Central memory CD4-positive, alpha-beta T cell (primary cell): ENCODE measurements around the gene NUDC.
"Not testable (repeated sequence)": the region's sequence is repeated elsewhere in the genome, so short reads cannot be mapped to it uniquely, and the experiment has no call there.

Source experiments
- DNase-seq: peaks from one replicate; pipeline ENCODE4 v3.0.0; 2022

Gene NUDC

DNA sequence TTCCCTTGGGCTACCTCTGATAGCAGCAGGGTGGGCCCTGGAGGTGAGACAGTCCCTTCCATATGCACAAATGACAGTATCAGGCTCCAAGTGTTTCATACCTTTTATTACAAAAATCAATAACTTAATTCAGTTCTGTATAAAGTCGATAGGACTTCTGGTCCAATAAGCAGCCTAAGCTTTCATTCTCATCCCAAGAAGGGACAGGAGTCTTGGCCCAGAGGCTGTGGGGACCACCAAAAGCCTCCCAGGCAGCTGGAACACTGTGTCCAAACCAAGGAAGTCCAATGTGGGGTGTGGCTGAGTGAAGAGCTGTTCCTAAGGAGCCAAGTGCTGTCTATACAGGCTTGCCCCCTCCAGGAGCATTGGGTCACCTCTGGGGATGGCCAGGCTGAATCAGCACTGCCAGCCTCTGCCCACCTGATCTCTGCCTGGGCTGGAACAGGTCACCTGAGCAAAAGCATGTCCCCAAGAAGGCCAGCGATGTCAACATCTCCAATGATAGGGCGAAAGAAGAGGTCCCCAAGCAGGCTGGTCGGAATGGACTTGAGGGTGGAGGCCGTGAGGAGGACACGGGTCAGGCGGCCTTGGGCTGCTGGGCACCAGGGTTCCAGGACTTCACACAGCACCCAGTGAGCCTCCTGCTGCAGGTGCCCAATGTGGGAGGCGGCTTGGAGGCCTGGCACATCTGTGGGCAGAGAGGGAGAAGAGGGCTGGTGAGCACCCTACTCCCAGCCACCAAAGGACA, 10.0 kb upstream of the NUDC start:
- DNase-seq = no peak

DNA sequence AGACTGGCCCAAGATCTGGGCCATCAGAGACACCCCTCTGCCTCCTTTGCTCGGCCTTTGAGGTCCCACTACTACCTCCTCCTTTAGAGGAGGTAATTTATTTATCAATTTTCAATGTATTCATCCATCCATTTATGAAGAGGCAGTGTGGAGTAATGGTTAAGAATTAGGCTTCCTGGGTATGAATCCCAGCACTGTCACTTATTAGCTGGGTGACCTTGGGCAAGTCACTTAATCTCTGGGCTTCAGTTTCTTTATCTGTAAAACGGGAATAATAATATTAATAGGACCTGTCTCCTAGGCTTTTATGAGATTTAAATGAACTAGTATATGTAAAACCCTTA, 9.4 kb upstream of the NUDC start:
- DNase-seq = no peak

DNA sequence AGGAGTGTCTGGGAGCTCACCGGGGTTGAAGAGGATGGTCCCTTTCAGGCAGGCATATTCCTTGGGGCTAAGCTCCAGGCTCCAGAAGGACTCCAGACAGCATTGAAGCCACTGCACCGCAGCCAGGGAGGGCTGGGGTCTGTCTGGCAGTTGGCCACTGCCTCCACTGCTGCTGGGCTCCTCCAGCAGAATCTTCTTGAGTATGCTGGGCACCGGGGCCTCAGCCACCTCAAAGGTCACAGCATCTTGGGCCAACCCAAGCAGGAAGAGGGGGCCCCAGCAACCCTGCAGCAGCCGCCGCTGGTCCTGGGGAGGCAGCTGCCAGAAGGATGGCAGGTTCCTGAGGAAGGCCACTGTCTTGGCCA, 8.2 kb upstream of the NUDC start:
- no peak for DNase-seq

GRCh38 chr1:26913754-26914619, 7.6 kb upstream of the NUDC start, which contains the start of gene NR0B2:
TSS of gene NR0B2 (minus strand) at chr1:26913975. CDS start at chr1:26913940, 35 bp downstream.
- DNase-seq = no peak

- DNase-seq = no peak
These were observed 6.2 kb upstream of the NUDC start for GRCh38 chr1:26915204-26915842.

GRCh38 chr1:26921126-26921539, 410 bp upstream of the NUDC start:
- DNase-seq = no peak

GRCh38 chr1:26922431-26922729, 837 bp downstream of the NUDC start:
- no peak for DNase-seq

DNA sequence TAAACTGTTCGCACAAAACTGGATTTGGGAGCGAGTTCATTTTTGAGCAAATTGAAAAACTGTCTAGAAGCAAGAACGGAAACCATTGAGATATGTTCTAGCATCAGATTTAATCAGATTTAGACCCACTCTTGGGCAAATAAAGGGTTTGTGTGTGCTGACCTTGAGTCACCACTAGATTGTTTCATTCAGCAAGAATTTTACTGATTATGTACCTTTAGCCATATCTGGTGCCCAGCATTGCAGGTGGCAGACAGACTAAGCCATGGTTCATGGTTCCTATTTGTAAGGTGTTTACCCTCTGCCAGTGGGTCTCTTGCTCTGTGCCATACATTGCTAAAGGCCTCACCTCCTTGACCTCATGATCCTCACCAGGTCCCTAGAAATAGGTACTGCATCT, 1.4 kb downstream of the NUDC start:
- no peak for DNase-seq

DNA sequence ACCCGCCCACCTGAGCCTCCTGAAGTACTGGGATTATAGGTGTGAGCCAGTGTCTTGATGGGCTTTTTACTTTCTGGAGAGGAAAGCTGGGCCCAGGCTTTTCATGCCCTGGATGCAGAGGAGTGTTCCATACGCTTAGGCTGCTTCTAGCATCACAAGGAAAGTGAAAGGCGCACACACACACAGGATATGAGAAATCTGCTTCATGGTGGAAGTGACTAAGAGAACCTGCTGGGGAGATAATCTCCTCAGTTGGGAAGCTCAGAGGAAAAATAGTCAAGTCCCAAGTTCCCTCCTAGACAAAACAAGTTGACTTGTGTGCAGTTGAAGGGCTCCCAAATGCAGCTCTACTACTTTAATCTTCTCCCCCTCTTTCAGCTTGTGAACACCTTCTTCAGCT, 2.2 kb downstream of the NUDC start:
- DNase-seq = no peak

DNA sequence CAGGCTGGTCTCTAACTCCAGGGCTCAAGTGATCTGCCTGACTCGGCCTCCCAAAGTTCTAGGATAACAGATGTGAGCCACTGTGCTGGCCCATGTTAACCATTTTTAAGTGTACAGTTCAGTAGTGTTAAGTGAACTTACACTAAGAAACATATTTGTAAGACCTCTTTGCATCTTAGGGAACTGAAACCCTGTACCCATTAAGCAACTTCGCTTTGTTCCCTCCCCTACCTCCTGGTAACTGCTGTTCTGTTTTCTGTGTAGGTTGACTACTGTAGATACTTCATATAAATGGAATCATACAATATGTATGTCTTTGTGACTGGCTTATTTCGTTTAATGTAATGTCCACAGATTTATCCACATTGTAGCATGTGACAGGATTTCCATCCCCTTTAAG, 11.0 kb downstream of the NUDC start:
- no peak for DNase-seq

DNA sequence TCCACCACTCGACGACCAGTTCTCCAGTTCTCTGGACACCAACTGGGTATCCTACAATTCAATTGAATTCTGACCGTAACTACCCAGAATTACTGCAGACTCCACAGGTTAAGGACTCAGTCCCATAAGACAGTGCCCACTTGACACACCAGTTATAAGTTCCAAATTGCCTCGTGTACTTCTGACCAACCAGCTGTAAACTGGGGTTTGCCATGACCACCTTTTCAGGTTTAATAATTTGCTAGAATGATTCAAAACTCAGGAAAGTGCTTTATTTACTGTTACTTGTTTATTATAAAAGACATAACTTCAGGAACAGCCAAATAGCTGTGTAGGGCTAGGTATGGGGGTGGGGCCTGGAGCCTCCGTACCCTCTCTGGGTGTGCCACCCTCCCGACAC, 15.3 kb downstream of the NUDC start:
- no peak for DNase-seq

DNA sequence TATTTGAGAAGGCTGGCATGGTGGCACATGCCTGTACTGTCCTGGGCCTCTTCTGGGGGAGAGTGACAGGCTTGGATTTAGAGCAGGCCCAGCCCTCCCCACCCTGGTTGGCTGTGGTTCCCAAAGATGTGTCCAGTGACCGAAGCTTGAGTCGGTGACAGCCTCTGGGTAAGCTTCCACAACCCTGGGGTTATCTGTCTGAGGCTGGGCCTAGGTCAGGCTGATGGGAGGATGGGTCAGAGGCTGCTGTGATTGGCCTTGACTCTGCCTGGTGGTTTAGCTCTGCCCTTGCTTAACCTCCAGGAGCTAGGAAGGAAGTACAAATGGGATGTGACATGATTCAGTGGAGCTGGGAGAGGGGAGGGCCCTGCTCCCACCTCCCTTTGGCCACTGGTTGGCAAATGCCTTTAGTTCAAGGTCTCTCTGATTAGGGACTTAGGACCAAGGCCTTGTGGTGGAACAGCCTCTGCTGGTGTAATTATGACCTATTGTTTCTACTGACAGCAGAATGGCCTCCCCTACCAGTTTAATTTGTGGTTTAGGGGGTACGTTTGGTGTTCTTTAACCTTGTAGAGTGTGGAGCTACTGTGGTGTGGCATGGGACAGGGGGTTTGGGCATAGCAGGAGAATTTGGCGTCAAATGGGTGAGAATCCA, 16.6 kb downstream of the NUDC start:
- DNase-seq = no peak

DNA sequence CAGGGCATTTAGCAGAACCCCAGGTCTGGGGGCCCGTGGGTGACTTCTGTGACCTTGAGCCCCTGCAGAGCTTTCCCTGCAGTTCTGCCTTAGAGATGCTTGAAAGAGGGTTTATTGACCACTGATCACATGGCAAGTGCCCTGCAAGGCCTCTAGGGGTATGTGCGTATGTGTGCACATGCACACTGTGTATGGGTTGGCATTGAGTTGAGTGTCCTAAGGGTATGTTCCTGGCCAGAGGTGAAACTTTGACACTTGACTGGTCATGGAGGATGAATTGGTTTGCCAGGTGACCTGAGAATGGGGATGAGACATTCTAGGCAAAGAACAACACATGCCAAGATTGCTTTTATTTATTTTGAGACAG, 17.1 kb downstream of the NUDC start:
- no peak for DNase-seq

GRCh38 chr1:26941311-26941710, 19.8 kb downstream of the NUDC start:
- DNase-seq = no peak

GRCh38 chr1:26942656-26943055, 21.1 kb downstream of the NUDC start:
- no peak for DNase-seq

DNA sequence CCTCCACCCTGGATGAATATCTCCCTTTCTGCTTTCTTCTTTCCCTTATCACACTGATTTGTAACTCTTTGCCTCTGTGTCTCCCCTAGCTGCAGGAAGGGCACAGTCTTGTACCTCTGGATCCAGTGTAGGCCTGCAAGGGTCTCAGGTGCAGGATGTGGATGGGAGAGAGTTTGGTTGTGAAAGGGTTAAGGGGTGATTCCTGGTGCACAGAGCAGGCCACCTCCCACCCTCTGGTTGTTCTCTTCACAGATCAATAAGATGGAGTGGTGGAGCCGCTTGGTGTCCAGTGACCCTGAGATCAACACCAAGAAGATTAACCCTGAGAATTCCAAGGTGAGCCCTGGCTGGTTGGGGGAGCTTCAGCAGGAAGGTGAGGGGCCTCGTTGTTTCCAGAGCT, 23.6 kb downstream of the NUDC start:
- no peak for DNase-seq

GRCh38 chr1:26945728-26946127, 24.2 kb downstream of the NUDC start:
- DNase-seq = no peak

- no peak for DNase-seq
These were observed 24.7 kb downstream of the NUDC start for GRCh38 chr1:26946270-26946669.

GRCh38 chr1:26948725-26949057, 27.1 kb downstream of the NUDC start:
- not testable (repeated sequence) for DNase-seq

- DNase-seq = no peak
These were observed 27.9 kb downstream of the NUDC start for GRCh38 chr1:26949266-26949925.

DNA sequence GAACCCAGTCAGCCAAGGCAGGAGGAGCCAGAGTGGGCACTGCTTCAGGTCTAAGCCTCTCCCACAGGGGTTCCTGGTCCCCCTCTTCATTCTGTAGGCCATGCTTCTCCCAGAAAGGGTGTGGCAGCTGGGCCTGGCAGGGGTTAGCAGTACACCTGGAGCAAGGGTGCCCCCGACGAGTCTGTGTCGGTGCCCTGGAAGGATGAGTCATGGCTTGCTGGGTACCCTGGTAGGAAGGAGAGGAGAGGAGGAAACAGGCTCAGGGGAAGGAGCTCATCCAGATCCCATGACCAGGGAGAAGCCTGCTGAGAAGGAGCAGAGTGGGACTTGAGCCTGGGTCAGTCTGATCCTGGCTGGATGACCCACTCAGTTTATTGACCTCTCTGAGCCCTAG, 28.4 kb downstream of the NUDC start:
- no peak for DNase-seq

- no peak for DNase-seq
These were observed 29.1 kb downstream of the NUDC start for GRCh38 chr1:26950602-26951001.

- DNase-seq = no peak
These were observed 29.7 kb downstream of the NUDC start for GRCh38 chr1:26951216-26951615.
